ENCODE data around the gene HBZ. TPM values are rescaled to one million over a fixed set of nuclear protein-coding genes. Genes with fewer than 3 reads are reported as not detected.

The HBZ gene
- total RNA-seq, 1 experiment from 2014 or later: not detected

DNA sequence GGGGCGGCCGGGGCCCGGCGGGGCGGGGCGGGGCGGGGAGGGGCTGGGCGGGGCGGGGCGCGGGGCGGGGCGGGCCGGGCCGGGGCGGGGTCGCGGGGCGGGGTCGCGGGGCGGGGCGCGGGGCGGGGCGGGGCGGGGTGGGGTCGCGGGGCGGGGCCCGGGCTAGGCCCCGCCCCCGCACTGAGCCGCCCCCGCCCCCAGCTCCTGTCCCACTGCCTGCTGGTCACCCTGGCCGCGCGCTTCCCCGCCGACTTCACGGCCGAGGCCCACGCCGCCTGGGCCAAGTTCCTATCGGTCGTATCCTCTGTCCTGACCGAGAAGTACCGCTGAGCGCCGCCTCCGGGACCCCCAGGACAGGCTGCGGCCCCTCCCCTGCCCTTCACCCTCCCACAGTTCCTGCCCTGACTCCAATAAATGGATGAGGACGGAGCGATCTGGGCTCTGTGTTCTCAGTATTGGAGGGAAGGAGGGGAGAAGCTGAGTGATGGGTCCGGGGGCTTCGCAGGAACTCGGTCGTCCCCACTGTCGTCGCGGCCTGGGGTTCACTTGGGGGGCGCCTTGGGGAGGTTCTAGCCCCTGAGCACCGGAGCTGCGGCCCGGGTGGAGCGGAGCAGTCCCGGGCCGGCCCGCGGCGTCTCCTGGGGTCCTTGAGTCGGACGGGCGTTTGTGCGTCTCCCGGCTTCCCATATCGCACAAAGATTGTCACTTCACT lies 12.5 kb downstream of the HBZ start:
- ATAC-seq (peak; percentile 64), DNase-seq (ENCODE audit: low read depth, low spot score) (no peak)
- no peaks in the 10 kb centered on the region for H3K27me3 ChIP-seq (ENCODE audit: insufficient read depth, low read length)
- H3K9ac ChIP-seq (ENCODE audit: low read length): no peak overlapping the region
- H3K36me3 ChIP-seq (ENCODE audit: control insufficient read depth in 1 of 2, insufficient read depth in 2 of 2, low read length in 2 of 2): no peaks in the 10 kb centered on the region
- ChIA-PET RAD21 (ENCODE audit: low non-redundant PET in 1 of 2, low total read pairs in 2 of 2, uncharacterized antibody in 2 of 2, unreplicated experiment in 2 of 2) (no interaction called here), CTCF (no interaction called here), POLR2A (no interaction called here)
- no peaks in the 10 kb centered on the region for H3K79me2 ChIP-seq (ENCODE audit: insufficient read depth, low read length)
- H3K4me2 ChIP-seq (ENCODE audit: low read length): no peak overlapping the region
- peaks cover 0 to 10% of the 10 kb centered on the region in 2 experiments; a peak in 1 of 4 replicates for H3K4me1 ChIP-seq (ENCODE audit: control insufficient read depth in 1 of 2, insufficient read depth in 2 of 2, low read length in 2 of 2)
- no peak overlapping the region for H3K27ac ChIP-seq (ENCODE audit: low read depth, low read length)
- H3K4me3 ChIP-seq (replicated peaks in 1 of 2; ENCODE audit: low read depth in 1 of 2, low read length in 2 of 2): no peak overlapping the region
- H3K9me2 ChIP-seq (ENCODE audit: insufficient read depth): no peaks in the 10 kb centered on the region
- no TSS peak for BruUV-seq (replicated peaks)
- intact Hi-C loops (cut with micrococcal nuclease): no loop called here
- H4K20me1 ChIP-seq (ENCODE audit: insufficient read depth): no peaks in the 10 kb centered on the region
- H2AFZ ChIP-seq (ENCODE audit: low read depth, low read length, poor library complexity, severe bottlenecking): no peak overlapping the region
- TF ChIP-seq ZFX (IDR thresholded peaks at IDR 0.05): no peak
- no peak for TF ChIP-seq EZH2phosphoT487 (IDR thresholded peaks at IDR 0.05; ENCODE audit: borderline replicate concordance)
- no peak for TF ChIP-seq YY1 (IDR thresholded peaks at IDR 0.05; ENCODE audit: extremely low read depth, insufficient replicate concordance, low read depth, low read length)
- no peak for TF ChIP-seq EZH2 (IDR thresholded peaks at IDR 0.05)
- no peak for TF ChIP-seq JUND (IDR thresholded peaks at IDR 0.05)
- TF ChIP-seq FOSL1 (IDR thresholded peaks at IDR 0.05; ENCODE audit: low read depth): no peak
- TF ChIP-seq, protein P1, sequence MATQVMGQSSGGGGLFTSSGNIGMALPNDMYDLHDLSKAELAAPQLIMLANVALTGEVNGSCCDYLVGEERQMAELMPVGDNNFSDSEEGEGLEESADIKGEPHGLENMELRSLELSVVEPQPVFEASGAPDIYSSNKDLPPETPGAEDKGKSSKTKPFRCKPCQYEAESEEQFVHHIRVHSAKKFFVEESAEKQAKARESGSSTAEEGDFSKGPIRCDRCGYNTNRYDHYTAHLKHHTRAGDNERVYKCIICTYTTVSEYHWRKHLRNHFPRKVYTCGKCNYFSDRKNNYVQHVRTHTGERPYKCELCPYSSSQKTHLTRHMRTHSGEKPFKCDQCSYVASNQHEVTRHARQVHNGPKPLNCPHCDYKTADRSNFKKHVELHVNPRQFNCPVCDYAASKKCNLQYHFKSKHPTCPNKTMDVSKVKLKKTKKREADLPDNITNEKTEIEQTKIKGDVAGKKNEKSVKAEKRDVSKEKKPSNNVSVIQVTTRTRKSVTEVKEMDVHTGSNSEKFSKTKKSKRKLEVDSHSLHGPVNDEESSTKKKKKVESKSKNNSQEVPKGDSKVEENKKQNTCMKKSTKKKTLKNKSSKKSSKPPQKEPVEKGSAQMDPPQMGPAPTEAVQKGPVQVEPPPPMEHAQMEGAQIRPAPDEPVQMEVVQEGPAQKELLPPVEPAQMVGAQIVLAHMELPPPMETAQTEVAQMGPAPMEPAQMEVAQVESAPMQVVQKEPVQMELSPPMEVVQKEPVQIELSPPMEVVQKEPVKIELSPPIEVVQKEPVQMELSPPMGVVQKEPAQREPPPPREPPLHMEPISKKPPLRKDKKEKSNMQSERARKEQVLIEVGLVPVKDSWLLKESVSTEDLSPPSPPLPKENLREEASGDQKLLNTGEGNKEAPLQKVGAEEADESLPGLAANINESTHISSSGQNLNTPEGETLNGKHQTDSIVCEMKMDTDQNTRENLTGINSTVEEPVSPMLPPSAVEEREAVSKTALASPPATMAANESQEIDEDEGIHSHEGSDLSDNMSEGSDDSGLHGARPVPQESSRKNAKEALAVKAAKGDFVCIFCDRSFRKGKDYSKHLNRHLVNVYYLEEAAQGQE (IDR thresholded peaks at IDR 0.05; ENCODE audit: low read depth): no peak
- TF ChIP-seq SRF (IDR thresholded peaks at IDR 0.05; ENCODE audit: low read depth): no peak
- TF ChIP-seq, protein P2, sequence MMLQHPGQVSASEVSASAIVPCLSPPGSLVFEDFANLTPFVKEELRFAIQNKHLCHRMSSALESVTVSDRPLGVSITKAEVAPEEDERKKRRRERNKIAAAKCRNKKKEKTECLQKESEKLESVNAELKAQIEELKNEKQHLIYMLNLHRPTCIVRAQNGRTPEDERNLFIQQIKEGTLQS (IDR thresholded peaks at IDR 0.05): no peak
- TF ChIP-seq ELF1 (IDR thresholded peaks at IDR 0.05; ENCODE audit: borderline replicate concordance, low read depth): no peak
- TF ChIP-seq CEBPB (IDR thresholded peaks at IDR 0.05; ENCODE audit: low read depth): no peak
- H3K9me3 ChIP-seq (ENCODE audit: control insufficient read depth in 1 of 2, insufficient read depth in 1 of 2, low read depth in 1 of 2, low read length in 2 of 2): no peaks in the 10 kb centered on the region

Measured in HCT116 (cell line).